HepG2 (cell line): ENCODE results near the gene RPL23. TPM values are rescaled to one million over a fixed set of nuclear protein-coding genes. Genes with fewer than 3 reads are reported as not detected.

Source experiments
- ATAD3A ChIP-seq: sonication (generic); formaldehyde crosslinking; IDR thresholded peaks from 2 replicates; pipeline ENCODE4 v1.4.0; 2020; ENCODE audit warnings: missing genetic modification reagents
- FOXA3 ChIP-seq: IDR thresholded peaks from 2 replicates; pipeline ENCODE4 v1.6.1; 2016; ENCODE audit warnings: missing genetic modification reagents, missing compliant biosample characterization
- GTF3A ChIP-seq: sonication (generic); formaldehyde crosslinking; conservative IDR thresholded peaks from 2 replicates; pipeline ENCODE4 v1.4.0; 2020; ENCODE audit warnings: mild to moderate bottlenecking, missing genetic modification reagents
- IKZF4 ChIP-seq: sonication (generic); formaldehyde crosslinking; IDR thresholded peaks from 2 replicates; pipeline ENCODE4 v1.5.1; 2020; ENCODE audit warnings: borderline replicate concordance, mild to moderate bottlenecking, low read depth, missing genetic modification reagents; ENCODE audit errors: not compliant biosample characterization
- NONO ChIP-seq, 2 experiments: fragments of 450-650 bp in 1 of 2; sonication (generic) in 1 of 2; formaldehyde crosslinking in 1 of 2; IDR thresholded peaks in 1 of 2; conservative IDR thresholded peaks in 1 of 2; 2 replicates each; pipeline versions ENCODE4 v1.6.1 to v1.8.0; 2017 to 2022; ENCODE audit warnings: mild to moderate bottlenecking in 1 of 2, missing genetic modification reagents in 1 of 2, moderate library complexity in 1 of 2
- YY1 ChIP-seq: IDR thresholded peaks from 2 replicates; pipeline ENCODE4 v1.6.1; 2011; ENCODE audit warnings: low read length, low read depth, moderate library complexity, mild to moderate bottlenecking; ENCODE audit not compliant: insufficient read depth, insufficient replicate concordance
- ZNF263 ChIP-seq: sonication (generic); formaldehyde crosslinking; IDR thresholded peaks from 2 replicates; pipeline ENCODE4 v1.4.0; 2020; ENCODE audit warnings: missing genetic modification reagents
- ZNF781 ChIP-seq: sonication (generic); formaldehyde crosslinking; IDR thresholded peaks from 2 replicates; pipeline ENCODE4 v1.5.1; 2020; ENCODE audit warnings: borderline replicate concordance, mild to moderate bottlenecking, missing genetic modification reagents; ENCODE audit errors: not compliant biosample characterization
- ZNF790 ChIP-seq: sonication (generic); formaldehyde crosslinking; IDR thresholded peaks from 2 replicates; pipeline ENCODE4 v1.8.0; 2022; ENCODE audit warnings: missing genetic modification reagents, mild to moderate bottlenecking, borderline replicate concordance
- polyA plus RNA-seq, 8 experiments: library from polyadenylated mRNA; depleted of rRNA in 3 of 8; stranded (reverse) in 7 of 8; unstranded in 1 of 8; fragments of >200 nt; fragmentation: Illumina TruSeq in 4 of 8; extraction: Trizol in 4 of 8; gene quantifications; 2 replicates each; pipeline versions ENCODE4 v1.2.1 to v1.2.3, GENCODE V29; 2011 to 2016; ENCODE audit warnings: low read depth in 4 of 8, missing spikeins in 1 of 8, mixed read lengths in 1 of 8; ENCODE audit not compliant: insufficient read depth in 1 of 8
- total RNA-seq, 5 experiments: library from RNA; depleted of rRNA; stranded (reverse); fragments of >200 nt; fragmentation: Illumina TruSeq; extraction: Trizol; gene quantifications; 2 replicates each; pipeline ENCODE4 v1.2.3, GENCODE V29; 2016; ENCODE audit warnings: low read depth in 1 of 5
- TF ChIP-seq, protein P1 (sequence below): sonication (generic); formaldehyde crosslinking; IDR thresholded peaks from 2 replicates; pipeline ENCODE4 v1.4.0; 2020; ENCODE audit warnings: missing genetic modification reagents
- TF ChIP-seq, protein P2 (sequence below): IDR thresholded peaks from 2 replicates; pipeline ENCODE4 v1.6.1; 2016; ENCODE audit warnings: low read depth, control low read depth
- TF ChIP-seq, protein P3 (sequence below): sonication (generic); formaldehyde crosslinking; IDR thresholded peaks from 2 replicates; pipeline ENCODE4 v1.4.0; 2020; ENCODE audit warnings: missing genetic modification reagents, mild to moderate bottlenecking, borderline replicate concordance
- TF ChIP-seq, protein P4 (sequence below): IDR thresholded peaks from 2 replicates; pipeline ENCODE4 v1.6.1; 2012; ENCODE audit warnings: inconsistent platforms
- TF ChIP-seq, protein P5 (sequence below): fragments of 450-650 bp; IDR thresholded peaks from 2 replicates; pipeline ENCODE4 v1.6.1; 2017

RPL23 gene
- total and polyA plus RNA-seq, 2 of the 13 experiments (the other 11 are each of a cell fraction or from before 2014, with no cell fraction given), result 2,790 to 4,860 TPM

DNA sequence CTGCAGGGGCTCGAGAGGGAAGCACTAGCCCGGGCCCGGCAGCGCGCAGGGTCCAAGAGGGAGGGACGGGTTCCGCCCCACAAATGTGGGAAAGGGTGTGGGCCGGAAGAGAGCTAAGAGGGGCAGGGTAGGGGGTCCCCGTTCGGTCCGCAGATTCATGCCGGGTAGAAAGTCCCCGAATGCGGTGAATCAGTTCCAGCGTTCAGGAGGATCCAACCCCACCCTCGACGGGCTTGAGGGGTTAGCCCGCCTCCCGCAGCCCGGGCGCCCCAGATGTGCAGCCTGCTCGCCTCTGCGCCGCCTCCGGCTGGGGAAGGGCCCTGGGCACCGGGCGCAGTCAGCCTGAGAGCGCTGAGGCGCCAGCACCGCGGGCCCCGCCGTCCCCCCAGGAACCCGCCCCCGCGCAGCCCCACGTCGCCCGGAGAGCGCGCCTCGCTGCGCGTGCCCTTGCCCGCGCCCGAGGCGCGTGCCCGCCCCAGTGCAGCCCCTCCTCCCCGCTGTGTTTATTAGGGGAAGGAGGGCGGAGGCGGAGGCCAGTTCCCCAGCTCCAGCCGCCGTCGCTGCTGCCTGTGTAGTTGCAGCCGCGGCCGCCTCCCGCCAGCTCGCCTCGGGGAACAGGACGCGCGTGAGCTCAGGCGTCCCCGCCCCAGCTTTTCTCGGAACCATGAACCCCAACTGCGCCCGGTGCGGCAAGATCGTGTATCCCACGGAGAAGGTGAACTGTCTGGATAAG, 16.2 kb upstream of the RPL23 start, which contains the start of gene LASP1 (continued):
- no peak; the same call in none of the 2 replicates for TF ChIP-seq ZNF263 (CRISPR knock-in tag)
- TF ChIP-seq GTF3A (CRISPR knock-in tag), result no peak
- TF ChIP-seq YY1, result no peak
- TF ChIP-seq ZNF790, result no peak
- TF ChIP-seq, protein P1, sequence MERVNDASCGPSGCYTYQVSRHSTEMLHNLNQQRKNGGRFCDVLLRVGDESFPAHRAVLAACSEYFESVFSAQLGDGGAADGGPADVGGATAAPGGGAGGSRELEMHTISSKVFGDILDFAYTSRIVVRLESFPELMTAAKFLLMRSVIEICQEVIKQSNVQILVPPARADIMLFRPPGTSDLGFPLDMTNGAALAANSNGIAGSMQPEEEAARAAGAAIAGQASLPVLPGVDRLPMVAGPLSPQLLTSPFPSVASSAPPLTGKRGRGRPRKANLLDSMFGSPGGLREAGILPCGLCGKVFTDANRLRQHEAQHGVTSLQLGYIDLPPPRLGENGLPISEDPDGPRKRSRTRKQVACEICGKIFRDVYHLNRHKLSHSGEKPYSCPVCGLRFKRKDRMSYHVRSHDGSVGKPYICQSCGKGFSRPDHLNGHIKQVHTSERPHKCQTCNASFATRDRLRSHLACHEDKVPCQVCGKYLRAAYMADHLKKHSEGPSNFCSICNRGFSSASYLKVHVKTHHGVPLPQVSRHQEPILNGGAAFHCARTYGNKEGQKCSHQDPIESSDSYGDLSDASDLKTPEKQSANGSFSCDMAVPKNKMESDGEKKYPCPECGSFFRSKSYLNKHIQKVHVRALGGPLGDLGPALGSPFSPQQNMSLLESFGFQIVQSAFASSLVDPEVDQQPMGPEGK (CRISPR knock-in tag), result peak; percentile 80; the same call in 1 of the 2 replicates
- no peak for TF ChIP-seq NONO (IDR thresholded peaks at IDR 0.05)
- TF ChIP-seq NONO (CRISPR knock-in tag; conservative IDR thresholded peaks at IDR 0.05), result peak; percentile 72; the same call in 1 of the 2 replicates
- TF ChIP-seq IKZF4, result no peak
- peak; percentile 57; the same call in 1 of the 2 replicates for TF ChIP-seq FOXA3 (CRISPR knock-in tag)
- TF ChIP-seq, protein P2, sequence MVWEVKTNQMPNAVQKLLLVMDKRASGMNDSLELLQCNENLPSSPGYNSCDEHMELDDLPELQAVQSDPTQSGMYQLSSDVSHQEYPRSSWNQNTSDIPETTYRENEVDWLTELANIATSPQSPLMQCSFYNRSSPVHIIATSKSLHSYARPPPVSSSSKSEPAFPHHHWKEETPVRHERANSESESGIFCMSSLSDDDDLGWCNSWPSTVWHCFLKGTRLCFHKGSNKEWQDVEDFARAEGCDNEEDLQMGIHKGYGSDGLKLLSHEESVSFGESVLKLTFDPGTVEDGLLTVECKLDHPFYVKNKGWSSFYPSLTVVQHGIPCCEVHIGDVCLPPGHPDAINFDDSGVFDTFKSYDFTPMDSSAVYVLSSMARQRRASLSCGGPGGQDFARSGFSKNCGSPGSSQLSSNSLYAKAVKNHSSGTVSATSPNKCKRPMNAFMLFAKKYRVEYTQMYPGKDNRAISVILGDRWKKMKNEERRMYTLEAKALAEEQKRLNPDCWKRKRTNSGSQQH (CRISPR knock-in tag), result peak; percentile 96
- TF ChIP-seq, protein P3, sequence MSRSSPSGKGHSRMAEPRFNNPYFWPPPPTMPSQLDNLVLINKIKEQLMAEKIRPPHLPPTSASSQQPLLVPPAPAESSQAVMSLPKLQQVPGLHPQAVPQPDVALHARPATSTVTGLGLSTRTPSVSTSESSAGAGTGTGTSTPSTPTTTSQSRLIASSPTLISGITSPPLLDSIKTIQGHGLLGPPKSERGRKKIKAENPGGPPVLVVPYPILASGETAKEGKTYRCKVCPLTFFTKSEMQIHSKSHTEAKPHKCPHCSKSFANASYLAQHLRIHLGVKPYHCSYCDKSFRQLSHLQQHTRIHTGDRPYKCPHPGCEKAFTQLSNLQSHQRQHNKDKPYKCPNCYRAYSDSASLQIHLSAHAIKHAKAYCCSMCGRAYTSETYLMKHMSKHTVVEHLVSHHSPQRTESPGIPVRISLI (CRISPR knock-in tag), result peak; percentile 38; the same call in 1 of the 2 replicates
- no peak for TF ChIP-seq ATAD3A (CRISPR knock-in tag)
- TF ChIP-seq ZNF781 (CRISPR knock-in tag), result no peak
- TF ChIP-seq, protein P4, sequence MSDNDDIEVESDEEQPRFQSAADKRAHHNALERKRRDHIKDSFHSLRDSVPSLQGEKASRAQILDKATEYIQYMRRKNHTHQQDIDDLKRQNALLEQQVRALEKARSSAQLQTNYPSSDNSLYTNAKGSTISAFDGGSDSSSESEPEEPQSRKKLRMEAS, result peak; percentile 77
- TF ChIP-seq, protein P5, sequence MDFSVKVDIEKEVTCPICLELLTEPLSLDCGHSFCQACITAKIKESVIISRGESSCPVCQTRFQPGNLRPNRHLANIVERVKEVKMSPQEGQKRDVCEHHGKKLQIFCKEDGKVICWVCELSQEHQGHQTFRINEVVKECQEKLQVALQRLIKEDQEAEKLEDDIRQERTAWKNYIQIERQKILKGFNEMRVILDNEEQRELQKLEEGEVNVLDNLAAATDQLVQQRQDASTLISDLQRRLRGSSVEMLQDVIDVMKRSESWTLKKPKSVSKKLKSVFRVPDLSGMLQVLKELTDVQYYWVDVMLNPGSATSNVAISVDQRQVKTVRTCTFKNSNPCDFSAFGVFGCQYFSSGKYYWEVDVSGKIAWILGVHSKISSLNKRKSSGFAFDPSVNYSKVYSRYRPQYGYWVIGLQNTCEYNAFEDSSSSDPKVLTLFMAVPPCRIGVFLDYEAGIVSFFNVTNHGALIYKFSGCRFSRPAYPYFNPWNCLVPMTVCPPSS, result no peak
